Activated naive CD8-positive, alpha-beta T cell treated with anti-CD3 and anti-CD28 coated beads, Interleukin-2, amount 10 ng/mL, durations not matched to agents 7 days and 5 days (primary cell): ENCODE data around the gene CFAP45. TPM values are rescaled to one million over a fixed set of nuclear protein-coding genes. Genes with fewer than 3 reads are reported as not detected.
A peak's percentile ranks its signal among the peaks of the same experiment; 100 is the strongest.

Experiments used
- ATAC-seq: fragments of 150-1000 bp; cut with Tn5 transposase; one replicate; pipeline ENCODE4 v1.10.0; 2021; ENCODE audit warnings: low read depth, moderate library complexity
- POLR2A ChIA-PET: fragments of 350-600 bp; sonication (Branson Sonifier 250); formaldehyde crosslinking; loops from one replicate; lab custom pipeline; 2021; ENCODE audit warnings: antibody characterized with exemption; lab: Charles Lee
- DNase-seq: peaks from one replicate; pipeline ENCODE4 v3.0.0; 2021
- H3K27ac Mint-ChIP-seq: one replicate; pipeline ENCODE4 v1.8.0; 2022; ENCODE audit warnings: mild to moderate bottlenecking, mixed read lengths
- H3K27me3 Mint-ChIP-seq: one replicate; pipeline ENCODE4 v1.8.0; 2022; ENCODE audit warnings: mild to moderate bottlenecking, moderate library complexity, mixed read lengths
- H3K36me3 Mint-ChIP-seq: one replicate; pipeline ENCODE4 v1.8.0; 2021; ENCODE audit warnings: mild to moderate bottlenecking, mixed read lengths
- H3K4me1 Mint-ChIP-seq: one replicate; pipeline ENCODE4 v1.8.0; 2021; ENCODE audit warnings: mixed read lengths
- H3K4me3 Mint-ChIP-seq: one replicate; pipeline ENCODE4 v1.8.0; 2022; ENCODE audit warnings: mild to moderate bottlenecking, moderate library complexity, mixed read lengths
- H3K9me3 Mint-ChIP-seq: one replicate; pipeline ENCODE4 v1.8.0; 2021; ENCODE audit warnings: mixed read lengths
- total RNA-seq, 2 experiments: library from RNA; stranded (reverse); gene quantifications; one replicate each; pipeline ENCODE4 v1.2.3, GENCODE V29; 2021

CFAP45 gene
- total RNA-seq, 2 experiments from 2014 or later: 1.3 to 1.6 TPM

DNA sequence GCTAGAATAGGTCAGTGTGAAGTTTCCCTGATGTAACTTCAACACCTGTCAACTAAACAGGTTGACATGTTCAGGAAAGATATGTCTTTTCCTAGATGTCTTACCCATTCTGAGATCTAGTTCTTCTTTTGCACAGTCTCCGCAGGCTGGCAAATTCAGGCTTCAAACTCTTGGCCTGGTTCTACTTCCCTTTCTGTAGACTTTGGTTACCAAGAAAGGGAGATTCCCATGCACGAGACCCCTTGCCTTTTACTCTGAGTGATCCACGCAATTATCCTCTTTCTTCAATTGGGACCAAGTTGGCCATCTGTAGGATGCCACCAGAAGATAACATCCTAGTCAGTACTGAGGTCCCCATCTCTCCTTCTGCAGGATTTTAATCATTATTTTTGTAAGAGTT is 2.0 kb downstream of the CFAP45 start:
- H3K4me3 Mint-ChIP-seq: no peak overlapping the region
- no peaks in the 10 kb centered on the region for H3K4me1 Mint-ChIP-seq
- no peaks in the 10 kb centered on the region for H3K36me3 Mint-ChIP-seq
- ATAC-seq (no peak), DNase-seq (no peak)
- POLR2A ChIA-PET: no interaction called here
- H3K27ac Mint-ChIP-seq: no peak overlapping the region
- no peaks in the 10 kb centered on the region for H3K9me3 Mint-ChIP-seq
- H3K27me3 Mint-ChIP-seq: peaks cover 15% of the 10 kb centered on the region

- Mint-ChIP-seq H3K4me3 (no peak overlapping the region), H3K9me3 (no peaks in the 10 kb centered on the region), H3K36me3 (no peaks in the 10 kb centered on the region), H3K27ac (no peak overlapping the region), H3K4me1 (peaks cover 2% of the 10 kb centered on the region), H3K27me3 (peaks cover 15% of the 10 kb centered on the region)
- ATAC-seq: no peak
- no peak for DNase-seq
- POLR2A ChIA-PET: no interaction called here
Measured at GRCh38 chr1:159896546-159896930, 3.4 kb downstream of the CFAP45 start.

DNA sequence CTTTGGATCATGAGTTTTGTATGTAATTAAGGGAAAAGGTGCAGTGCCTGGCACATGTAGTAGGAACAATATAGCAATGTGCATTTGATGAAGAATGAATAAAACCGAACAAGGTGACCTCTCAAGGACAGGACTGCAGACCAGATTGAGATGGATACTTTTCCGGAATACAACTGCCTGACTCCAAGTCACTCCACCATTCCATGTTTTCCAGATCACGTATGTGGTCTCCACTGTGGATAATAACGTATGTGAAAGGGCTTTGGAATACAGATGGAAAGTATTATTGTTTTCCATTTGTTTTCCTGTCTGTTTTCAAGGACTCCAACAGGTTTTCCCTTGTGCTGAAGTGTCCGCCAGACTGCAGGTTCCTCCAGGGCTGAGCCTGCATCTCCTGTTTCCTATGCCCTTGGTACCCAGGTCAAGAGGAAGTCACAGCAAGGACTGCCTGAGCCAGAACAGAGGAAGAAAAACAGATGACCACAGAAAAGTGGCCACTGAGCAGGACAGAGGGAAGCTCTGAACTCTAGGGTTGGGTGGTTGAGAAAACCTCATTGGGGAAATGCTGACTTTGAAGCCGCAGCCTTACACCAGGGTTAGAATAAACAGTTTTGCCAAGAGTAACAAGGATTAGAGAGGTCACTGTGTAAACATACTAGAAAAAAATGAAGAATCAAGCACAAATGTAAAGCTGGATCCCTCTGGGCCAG is 4.0 kb downstream of the CFAP45 start:
- Mint-ChIP-seq H3K36me3 (no peaks in the 10 kb centered on the region), H3K9me3 (no peaks in the 10 kb centered on the region), H3K27ac (no peak overlapping the region), H3K27me3 (peaks cover 13% of the 10 kb centered on the region), H3K4me1 (peaks cover 4% of the 10 kb centered on the region), H3K4me3 (no peak overlapping the region)
- ATAC-seq (no peak), DNase-seq (no peak)
- POLR2A ChIA-PET: no interaction called here

GRCh38 chr1:159895286-159895685 is 4.7 kb downstream of the CFAP45 start:
- POLR2A ChIA-PET: interaction anchor here (0.7 to 1.0 kb wide), 2 partner anchors 9 to 95 kb away, joined by 3 read pairs; no protein-coding TSS in a partner anchor
- DNase-seq (no peak), ATAC-seq (no peak)
- Mint-ChIP-seq H3K4me1 (peaks cover 6% of the 10 kb centered on the region), H3K27ac (no peak overlapping the region), H3K36me3 (no peaks in the 10 kb centered on the region), H3K9me3 (no peaks in the 10 kb centered on the region), H3K27me3 (peaks cover 10% of the 10 kb centered on the region), H3K4me3 (no peak overlapping the region)

GRCh38 chr1:159892944-159893343 is 7.0 kb downstream of the CFAP45 start:
- peaks cover 14% of the 10 kb centered on the region for H3K4me1 Mint-ChIP-seq
- peaks cover 8% of the 10 kb centered on the region for H3K27me3 Mint-ChIP-seq
- no peak overlapping the region for H3K4me3 Mint-ChIP-seq
- DNase-seq: no peak
- H3K36me3 Mint-ChIP-seq: no peaks in the 10 kb centered on the region
- no peaks in the 10 kb centered on the region for H3K9me3 Mint-ChIP-seq
- H3K27ac Mint-ChIP-seq: no peak overlapping the region
- POLR2A ChIA-PET: interaction anchor here (0.6 to 2.4 kb wide), 6 partner anchors 30 to 115 kb away, joined by 3 to 24 read pairs (median 5); partner anchors contain the start of gene TAGLN2
- no peak for ATAC-seq

- DNase-seq (peak; percentile 77), ATAC-seq (peak; percentile 83)
- POLR2A ChIA-PET: interaction anchor here (1.7 to 2.4 kb wide), 2 partner anchors 33 to 92 kb away, joined by 7 to 24 read pairs; partner anchors contain the start of gene TAGLN2
- H3K4me1 Mint-ChIP-seq: peaks cover 14% of the 10 kb centered on the region
- peaks cover 6% of the 10 kb centered on the region for H3K27me3 Mint-ChIP-seq
- no peak overlapping the region for H3K4me3 Mint-ChIP-seq
- no peaks in the 10 kb centered on the region for H3K36me3 Mint-ChIP-seq
- no peak overlapping the region for H3K27ac Mint-ChIP-seq
- H3K9me3 Mint-ChIP-seq: no peaks in the 10 kb centered on the region
Measured at GRCh38 chr1:159891275-159892157, 8.4 kb downstream of the CFAP45 start.

- POLR2A ChIA-PET: interaction anchor here (1.3 kb wide), 1 partner anchor 93 kb away, joined by 3 read pairs; no protein-coding TSS in a partner anchor
- Mint-ChIP-seq H3K9me3 (no peaks in the 10 kb centered on the region), H3K27ac (no peak overlapping the region), H3K4me3 (no peak overlapping the region), H3K4me1 (peaks cover 14% of the 10 kb centered on the region), H3K27me3 (peaks cover 9% of the 10 kb centered on the region), H3K36me3 (no peaks in the 10 kb centered on the region)
- ATAC-seq (no peak), DNase-seq (no peak)
Measured at GRCh38 chr1:159890390-159890789, 9.6 kb downstream of the CFAP45 start.

GRCh38 chr1:159889821-159890252 is 10.1 kb downstream of the CFAP45 start:
- no peaks in the 10 kb centered on the region for H3K9me3 Mint-ChIP-seq
- POLR2A ChIA-PET: interaction anchor here (1.3 kb wide), 1 partner anchor 92 kb away, joined by 3 read pairs; no protein-coding TSS in a partner anchor
- ATAC-seq: peak; percentile 61
- no peak overlapping the region for H3K27ac Mint-ChIP-seq
- H3K4me1 Mint-ChIP-seq: peaks cover 14% of the 10 kb centered on the region
- H3K4me3 Mint-ChIP-seq: no peak overlapping the region
- no peak for DNase-seq
- no peaks in the 10 kb centered on the region for H3K36me3 Mint-ChIP-seq
- H3K27me3 Mint-ChIP-seq: peaks cover 6% of the 10 kb centered on the region

GRCh38 chr1:159889202-159889601 is 10.8 kb downstream of the CFAP45 start:
- Mint-ChIP-seq H3K27me3 (peaks cover 9% of the 10 kb centered on the region), H3K9me3 (no peaks in the 10 kb centered on the region), H3K36me3 (no peaks in the 10 kb centered on the region), H3K4me1 (peaks cover 14% of the 10 kb centered on the region), H3K27ac (no peak overlapping the region), H3K4me3 (no peak overlapping the region)
- DNase-seq (no peak), ATAC-seq (no peak)
- POLR2A ChIA-PET: interaction anchor here (1.0 to 1.5 kb wide), 2 partner anchors 91 to 108 kb away, joined by 3 read pairs; partner anchors contain the start of gene DUSP23

- Mint-ChIP-seq H3K27ac (no peak overlapping the region), H3K9me3 (no peaks in the 10 kb centered on the region), H3K27me3 (peaks cover 9% of the 10 kb centered on the region)
Measured at GRCh38 chr1:159884296-159884695, 15.7 kb downstream of the CFAP45 start.

GRCh38 chr1:159883134-159883533 is 16.8 kb downstream of the CFAP45 start:
- peaks cover 9% of the 10 kb centered on the region for H3K27me3 Mint-ChIP-seq
- DNase-seq: no peak
- no peak for ATAC-seq
- POLR2A ChIA-PET: no interaction called here
- H3K4me1 Mint-ChIP-seq: no peaks in the 10 kb centered on the region
- H3K4me3 Mint-ChIP-seq: no peak overlapping the region
- H3K9me3 Mint-ChIP-seq: no peaks in the 10 kb centered on the region
- H3K36me3 Mint-ChIP-seq: peaks cover 1% of the 10 kb centered on the region
- H3K27ac Mint-ChIP-seq: no peak overlapping the region

More at GRCh38 chr1:159884296-159884695, 15.7 kb downstream of the CFAP45 start:
- no peak overlapping the region for H3K4me3 Mint-ChIP-seq
- POLR2A ChIA-PET: no interaction called here
- ATAC-seq (no peak), DNase-seq (no peak)
- peaks cover 2% of the 10 kb centered on the region for H3K4me1 Mint-ChIP-seq
- no peaks in the 10 kb centered on the region for H3K36me3 Mint-ChIP-seq

GRCh38 chr1:159882527-159882862 is 17.5 kb downstream of the CFAP45 start:
- Mint-ChIP-seq H3K9me3 (no peaks in the 10 kb centered on the region), H3K36me3 (peaks cover 1% of the 10 kb centered on the region), H3K4me1 (no peaks in the 10 kb centered on the region), H3K27me3 (peaks cover 9% of the 10 kb centered on the region), H3K27ac (no peak overlapping the region), H3K4me3 (no peak overlapping the region)
- POLR2A ChIA-PET: no interaction called here
- ATAC-seq (no peak), DNase-seq (no peak)
